K562 (cell line): Measurements from ENCODE around the gene CSRNP2. TPM values are rescaled to one million over a fixed set of nuclear protein-coding genes. Genes with fewer than 3 reads are reported as not detected.

ENCODE experiments used
- ATF2 ChIP-seq: sonication (generic); formaldehyde crosslinking; IDR thresholded peaks from 2 replicates; pipeline ENCODE4 v1.8.1; 2022; ENCODE audit warnings: missing genetic modification reagents
- BCOR ChIP-seq: fragments of 450-650 bp; IDR thresholded peaks from 2 replicates; pipeline ENCODE4 v1.6.1; 2016
- HNRNPUL1 ChIP-seq: fragments of 200-400 bp; formaldehyde crosslinking; IDR thresholded peaks from 2 replicates; pipeline ENCODE4 v1.6.1; 2017; ENCODE audit warnings: low read length
- MLLT1 ChIP-seq, 2 experiments: fragments of 450-650 bp; IDR thresholded peaks; 2 replicates each; pipeline ENCODE4 v1.6.1; 2016
- SMARCE1 ChIP-seq: fragments of 450-650 bp; IDR thresholded peaks from 2 replicates; pipeline ENCODE4 v1.7.1; 2016; ENCODE audit warnings: mild to moderate bottlenecking
- USF1 ChIP-seq: sonication (generic); formaldehyde crosslinking; IDR thresholded peaks from 2 replicates; pipeline ENCODE4 v1.9.0; 2022; ENCODE audit warnings: mild to moderate bottlenecking, missing genetic modification reagents
- ZNF253 ChIP-seq: fragments of 250-450 bp; sonication (Bioruptor Pico); conservative IDR thresholded peaks from 2 replicates; pipeline ENCODE4 v1.6.1; 2021; ENCODE audit warnings: mild to moderate bottlenecking
- ZNF76 ChIP-seq: fragments of 250-450 bp; sonication (Bioruptor Pico); IDR thresholded peaks from 2 replicates; pipeline ENCODE4 v1.4.0; 2020; ENCODE audit warnings: mild to moderate bottlenecking, moderate library complexity, borderline replicate concordance
- polyA plus RNA-seq, 8 experiments: library from polyadenylated mRNA; depleted of rRNA in 4 of 8; stranded (reverse) in 5 of 8; unstranded in 3 of 8; fragments of >200 nt; fragmentation: Nextera tagmentation in 2 of 8; fragmentation: Illumina TruSeq in 1 of 8; extraction: Ambion mirVana in 2 of 8; extraction: Trizol in 1 of 8; gene quantifications; 2 replicates each; pipeline versions ENCODE4 v1.2.1 to v1.2.3, GENCODE V29; 2011 to 2014; ENCODE audit warnings: inconsistent platforms in 1 of 8, missing spikeins in 1 of 8
- total RNA-seq, 7 experiments: library from RNA; depleted of rRNA in 6 of 7; stranded (reverse); fragments of >200 nt in 6 of 7; fragmentation: Illumina TruSeq in 2 of 7; extraction: Trizol in 2 of 7; gene quantifications; 2 replicates each; pipeline versions ENCODE4 v1.2.1 to v1.2.3, GENCODE V29; 2011 to 2021; ENCODE audit warnings: low replicate concordance in 1 of 7
- TF ChIP-seq, protein P1 (sequence below): fragments of 450-650 bp; IDR thresholded peaks from 2 replicates; pipeline ENCODE4 v1.6.1; 2016; ENCODE audit warnings: low read depth
- TF ChIP-seq, protein P2 (sequence below): fragments of 250-450 bp; sonication (Bioruptor Pico); IDR thresholded peaks from 2 replicates; pipeline ENCODE4 v1.4.0; 2020

Gene CSRNP2
- total and polyA plus RNA-seq, 9 of the 15 experiments (the other 6 are each of a cell fraction or from before 2014, with no cell fraction given), result 1.6 to 13.9 (median 5.9) TPM

GRCh38 chr12:51082561-51083125, 753 bp downstream of the CSRNP2 start (continued):
- TF ChIP-seq, protein P1, sequence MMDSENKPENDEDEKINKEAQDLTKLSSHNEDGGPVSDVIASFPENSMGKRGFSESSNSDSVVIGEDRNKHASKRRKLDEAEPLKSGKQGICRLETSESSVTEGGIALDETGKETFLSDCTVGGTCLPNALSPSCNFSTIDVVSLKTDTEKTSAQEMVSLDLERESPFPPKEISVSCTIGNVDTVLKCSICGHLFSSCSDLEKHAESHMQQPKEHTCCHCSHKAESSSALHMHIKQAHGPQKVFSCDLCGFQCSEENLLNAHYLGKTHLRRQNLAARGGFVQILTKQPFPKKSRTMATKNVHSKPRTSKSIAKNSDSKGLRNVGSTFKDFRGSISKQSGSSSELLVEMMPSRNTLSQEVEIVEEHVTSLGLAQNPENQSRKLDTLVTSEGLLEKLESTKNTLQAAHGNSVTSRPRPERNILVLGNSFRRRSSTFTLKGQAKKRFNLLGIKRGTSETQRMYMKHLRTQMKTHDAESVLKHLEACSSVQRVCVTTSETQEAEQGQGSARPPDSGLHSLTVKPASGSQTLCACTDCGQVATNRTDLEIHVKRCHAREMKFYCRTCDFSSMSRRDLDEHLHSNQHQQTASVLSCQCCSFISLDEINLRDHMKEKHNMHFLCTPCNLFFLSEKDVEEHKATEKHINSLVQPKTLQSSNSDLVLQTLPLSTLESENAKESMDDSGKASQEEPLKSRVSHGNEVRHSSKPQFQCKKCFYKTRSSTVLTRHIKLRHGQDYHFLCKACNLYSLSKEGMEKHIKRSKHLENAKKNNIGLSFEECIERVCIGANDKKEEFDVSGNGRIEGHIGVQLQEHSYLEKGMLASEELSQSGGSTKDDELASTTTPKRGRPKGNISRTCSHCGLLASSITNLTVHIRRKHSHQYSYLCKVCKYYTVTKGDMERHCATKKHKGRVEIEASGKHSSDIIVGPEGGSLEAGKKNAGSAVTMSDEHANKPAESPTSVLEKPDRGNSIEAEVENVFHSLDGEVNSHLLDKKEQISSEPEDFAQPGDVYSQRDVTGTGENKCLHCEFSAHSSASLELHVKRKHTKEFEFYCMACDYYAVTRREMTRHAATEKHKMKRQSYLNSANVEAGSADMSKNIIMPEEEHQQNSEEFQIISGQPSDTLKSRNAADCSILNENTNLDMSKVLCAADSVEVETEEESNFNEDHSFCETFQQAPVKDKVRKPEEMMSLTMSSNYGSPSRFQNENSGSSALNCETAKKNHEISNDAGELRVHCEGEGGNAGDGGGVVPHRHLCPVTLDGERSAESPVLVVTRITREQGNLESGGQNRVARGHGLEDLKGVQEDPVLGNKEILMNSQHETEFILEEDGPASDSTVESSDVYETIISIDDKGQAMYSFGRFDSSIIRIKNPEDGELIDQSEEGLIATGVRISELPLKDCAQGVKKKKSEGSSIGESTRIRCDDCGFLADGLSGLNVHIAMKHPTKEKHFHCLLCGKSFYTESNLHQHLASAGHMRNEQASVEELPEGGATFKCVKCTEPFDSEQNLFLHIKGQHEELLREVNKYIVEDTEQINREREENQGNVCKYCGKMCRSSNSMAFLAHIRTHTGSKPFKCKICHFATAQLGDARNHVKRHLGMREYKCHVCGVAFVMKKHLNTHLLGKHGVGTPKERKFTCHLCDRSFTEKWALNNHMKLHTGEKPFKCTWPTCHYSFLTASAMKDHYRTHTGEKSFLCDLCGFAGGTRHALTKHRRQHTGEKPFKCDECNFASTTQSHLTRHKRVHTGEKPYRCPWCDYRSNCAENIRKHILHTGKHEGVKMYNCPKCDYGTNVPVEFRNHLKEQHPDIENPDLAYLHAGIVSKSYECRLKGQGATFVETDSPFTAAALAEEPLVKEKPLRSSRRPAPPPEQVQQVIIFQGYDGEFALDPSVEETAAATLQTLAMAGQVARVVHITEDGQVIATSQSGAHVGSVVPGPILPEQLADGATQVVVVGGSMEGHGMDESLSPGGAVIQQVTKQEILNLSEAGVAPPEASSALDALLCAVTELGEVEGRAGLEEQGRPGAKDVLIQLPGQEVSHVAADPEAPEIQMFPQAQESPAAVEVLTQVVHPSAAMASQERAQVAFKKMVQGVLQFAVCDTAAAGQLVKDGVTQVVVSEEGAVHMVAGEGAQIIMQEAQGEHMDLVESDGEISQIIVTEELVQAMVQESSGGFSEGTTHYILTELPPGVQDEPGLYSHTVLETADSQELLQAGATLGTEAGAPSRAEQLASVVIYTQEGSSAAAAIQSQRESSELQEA, result peak; percentile 46; the same call in 1 of the 2 replicates
- TF ChIP-seq, protein P2, sequence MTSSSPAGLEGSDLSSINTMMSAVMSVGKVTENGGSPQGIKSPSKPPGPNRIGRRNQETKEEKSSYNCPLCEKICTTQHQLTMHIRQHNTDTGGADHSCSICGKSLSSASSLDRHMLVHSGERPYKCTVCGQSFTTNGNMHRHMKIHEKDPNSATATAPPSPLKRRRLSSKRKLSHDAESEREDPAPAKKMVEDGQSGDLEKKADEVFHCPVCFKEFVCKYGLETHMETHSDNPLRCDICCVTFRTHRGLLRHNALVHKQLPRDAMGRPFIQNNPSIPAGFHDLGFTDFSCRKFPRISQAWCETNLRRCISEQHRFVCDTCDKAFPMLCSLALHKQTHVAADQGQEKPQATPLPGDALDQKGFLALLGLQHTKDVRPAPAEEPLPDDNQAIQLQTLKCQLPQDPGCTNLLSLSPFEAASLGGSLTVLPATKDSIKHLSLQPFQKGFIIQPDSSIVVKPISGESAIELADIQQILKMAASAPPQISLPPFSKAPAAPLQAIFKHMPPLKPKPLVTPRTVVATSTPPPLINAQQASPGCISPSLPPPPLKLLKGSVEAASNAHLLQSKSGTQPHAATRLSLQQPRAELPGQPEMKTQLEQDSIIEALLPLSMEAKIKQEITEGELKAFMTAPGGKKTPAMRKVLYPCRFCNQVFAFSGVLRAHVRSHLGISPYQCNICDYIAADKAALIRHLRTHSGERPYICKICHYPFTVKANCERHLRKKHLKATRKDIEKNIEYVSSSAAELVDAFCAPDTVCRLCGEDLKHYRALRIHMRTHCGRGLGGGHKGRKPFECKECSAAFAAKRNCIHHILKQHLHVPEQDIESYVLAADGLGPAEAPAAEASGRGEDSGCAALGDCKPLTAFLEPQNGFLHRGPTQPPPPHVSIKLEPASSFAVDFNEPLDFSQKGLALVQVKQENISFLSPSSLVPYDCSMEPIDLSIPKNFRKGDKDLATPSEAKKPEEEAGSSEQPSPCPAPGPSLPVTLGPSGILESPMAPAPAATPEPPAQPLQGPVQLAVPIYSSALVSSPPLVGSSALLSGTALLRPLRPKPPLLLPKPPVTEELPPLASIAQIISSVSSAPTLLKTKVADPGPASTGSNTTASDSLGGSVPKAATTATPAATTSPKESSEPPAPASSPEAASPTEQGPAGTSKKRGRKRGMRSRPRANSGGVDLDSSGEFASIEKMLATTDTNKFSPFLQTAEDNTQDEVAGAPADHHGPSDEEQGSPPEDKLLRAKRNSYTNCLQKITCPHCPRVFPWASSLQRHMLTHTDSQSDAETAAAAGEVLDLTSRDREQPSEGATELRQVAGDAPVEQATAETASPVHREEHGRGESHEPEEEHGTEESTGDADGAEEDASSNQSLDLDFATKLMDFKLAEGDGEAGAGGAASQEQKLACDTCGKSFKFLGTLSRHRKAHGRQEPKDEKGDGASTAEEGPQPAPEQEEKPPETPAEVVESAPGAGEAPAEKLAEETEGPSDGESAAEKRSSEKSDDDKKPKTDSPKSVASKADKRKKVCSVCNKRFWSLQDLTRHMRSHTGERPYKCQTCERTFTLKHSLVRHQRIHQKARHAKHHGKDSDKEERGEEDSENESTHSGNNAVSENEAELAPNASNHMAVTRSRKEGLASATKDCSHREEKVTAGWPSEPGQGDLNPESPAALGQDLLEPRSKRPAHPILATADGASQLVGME (CRISPR knock-in tag), result no peak
- TF ChIP-seq SMARCE1 (peak; percentile 71), ATF2 (CRISPR knock-in tag) (no peak), ZNF253 (CRISPR knock-in tag) (no peak), HNRNPUL1 (no peak), USF1 (CRISPR knock-in tag) (peak; percentile 15; the same call in 1 of the 2 replicates), MLLT1 (IDR thresholded peaks at IDR 0.05) (peak; percentile 55 to 80; a peak in 2 of 4 replicates), BCOR (peak; percentile 55; the same call in 1 of the 2 replicates), ZNF76 (CRISPR knock-in tag) (no peak)
